Posterior vena cava (tissue), 2 donors: ENCODE data around the gene NEGR1. TPM values are rescaled to one million over a fixed set of nuclear protein-coding genes. Genes with fewer than 3 reads are reported as not detected.

ENCODE experiments used
- DNase-seq: peaks from one replicate; pipeline ENCODE4 v3.0.0-alpha.2; 2020; ENCODE audit warnings: low spot score
- intact Hi-C, 2 donors: fragments of 100-400 bp; cut with DNase I; formaldehyde crosslinking; loops; one replicate each; pipeline versions ENCODE4 v1.14.1 to v1.14.2; 2022 to 2023
- total RNA-seq, 2 donors: library from RNA; stranded (reverse); fragmentation: NEBNext Ultra II Directional; extraction: Animal tissue kit (Norgen Biotek cat#: 25700); gene quantifications; one replicate each; pipeline ENCODE4 v1.2.1, GENCODE V29; 2021
- donor health status: DM: yes; HTN: yes; CAD: no.
- donor health status: DM: yes; HTN: yes; CAD: no.

NEGR1 gene
- total RNA-seq, 2 donors from 2014 or later, result 25.7 to 27.9 TPM

DNA sequence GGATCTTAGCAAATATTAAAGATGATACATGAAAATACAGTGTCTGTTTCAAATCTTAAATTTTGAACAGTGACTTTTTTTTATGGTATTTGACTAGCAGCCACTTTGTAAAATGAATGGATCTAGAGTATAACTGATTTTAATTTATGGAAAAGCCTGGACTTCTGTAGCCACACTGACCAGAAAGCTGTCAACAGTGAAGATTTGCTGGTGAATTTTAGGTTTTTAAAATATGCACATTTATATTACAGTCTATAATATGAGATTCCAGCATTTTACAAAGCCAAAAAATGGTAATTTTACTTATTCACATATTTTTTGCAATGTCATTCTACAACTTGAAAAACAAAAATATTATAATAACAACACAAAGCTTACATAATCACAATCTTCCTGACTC is 131.8 kb downstream of the NEGR1 start:
- no peak for DNase-seq
- intact Hi-C loops, result no loop called here

DNA sequence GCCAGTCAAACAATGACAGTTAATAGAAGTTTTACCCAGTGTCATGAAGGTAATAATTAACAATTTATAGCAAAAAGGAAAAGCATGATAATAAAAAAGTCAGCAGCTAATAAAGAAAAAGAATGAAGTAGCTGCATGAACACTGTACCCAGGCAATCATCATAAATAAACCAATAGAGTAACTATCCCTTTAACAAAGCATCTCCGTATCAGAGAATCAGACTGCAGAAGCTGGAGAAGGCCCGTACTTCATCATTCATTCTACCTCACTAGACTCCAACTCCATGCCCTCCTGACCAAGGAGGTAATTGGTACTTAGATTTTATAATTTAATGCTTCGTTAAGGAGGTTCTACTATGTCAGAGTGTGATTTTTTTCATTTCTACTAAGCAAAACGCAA is 140.5 kb downstream of the NEGR1 start:
- intact Hi-C loops, result no loop called here
- no peak for DNase-seq

DNA sequence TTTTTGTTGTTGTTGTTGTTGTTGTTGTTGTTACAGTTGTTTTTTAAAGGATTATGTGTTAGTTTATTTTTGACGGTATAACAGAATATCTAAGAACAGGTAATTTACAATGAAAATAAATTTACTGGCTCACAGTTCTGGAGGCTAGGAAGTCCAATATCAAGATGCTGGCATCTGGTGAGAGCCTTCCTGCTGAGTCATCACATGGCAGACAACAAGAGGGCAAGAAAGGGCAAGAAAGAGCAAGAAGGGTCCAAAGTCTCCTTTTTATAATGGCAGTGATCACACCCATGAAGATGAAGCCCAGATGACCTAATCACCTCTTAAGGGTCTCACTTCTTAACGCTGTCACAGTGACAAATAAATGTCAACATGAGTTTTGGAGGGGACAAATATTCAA is 142.1 kb downstream of the NEGR1 start:
- no peak for DNase-seq
- intact Hi-C loops, result no loop called here

DNA sequence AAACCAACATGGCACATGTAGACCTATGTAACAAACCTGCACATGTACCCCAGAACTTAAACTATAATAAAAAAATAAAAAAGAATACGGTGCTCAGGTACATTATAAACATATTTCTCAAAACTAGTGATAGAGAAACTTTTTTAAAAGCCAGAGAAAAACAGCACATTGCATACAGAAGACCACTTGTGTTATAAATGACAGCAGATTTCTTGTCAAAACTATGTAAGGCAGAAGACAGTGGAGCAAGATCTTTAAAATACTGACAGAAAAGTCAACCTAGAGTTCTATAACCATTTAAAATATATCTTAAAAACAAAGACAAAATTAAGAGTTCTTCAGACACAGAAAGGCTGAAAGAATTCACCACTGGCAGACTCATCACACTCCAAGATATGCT is 144.7 kb downstream of the NEGR1 start:
- intact Hi-C loops, result no loop called here
- DNase-seq, result no peak

DNA sequence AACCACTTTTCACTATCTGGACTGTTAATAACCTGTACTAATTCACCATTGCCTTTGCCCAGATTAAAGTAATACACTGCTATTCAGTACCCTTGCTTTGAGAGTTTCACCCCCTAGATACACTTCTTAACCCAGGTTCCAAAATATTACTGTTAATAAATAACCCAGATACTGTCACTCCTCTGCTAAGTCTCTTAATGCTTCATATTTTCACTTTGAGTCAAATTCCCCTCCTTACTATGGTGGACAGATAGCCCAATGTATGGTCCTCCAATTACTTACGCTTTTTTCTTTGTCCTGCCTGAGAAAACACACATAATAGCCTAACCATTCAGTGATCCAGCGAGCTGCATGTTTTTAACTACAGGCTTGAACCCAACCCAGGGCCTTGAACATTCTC is 152.5 kb downstream of the NEGR1 start:
- intact Hi-C loops, result no loop called here
- DNase-seq, result no peak

DNA sequence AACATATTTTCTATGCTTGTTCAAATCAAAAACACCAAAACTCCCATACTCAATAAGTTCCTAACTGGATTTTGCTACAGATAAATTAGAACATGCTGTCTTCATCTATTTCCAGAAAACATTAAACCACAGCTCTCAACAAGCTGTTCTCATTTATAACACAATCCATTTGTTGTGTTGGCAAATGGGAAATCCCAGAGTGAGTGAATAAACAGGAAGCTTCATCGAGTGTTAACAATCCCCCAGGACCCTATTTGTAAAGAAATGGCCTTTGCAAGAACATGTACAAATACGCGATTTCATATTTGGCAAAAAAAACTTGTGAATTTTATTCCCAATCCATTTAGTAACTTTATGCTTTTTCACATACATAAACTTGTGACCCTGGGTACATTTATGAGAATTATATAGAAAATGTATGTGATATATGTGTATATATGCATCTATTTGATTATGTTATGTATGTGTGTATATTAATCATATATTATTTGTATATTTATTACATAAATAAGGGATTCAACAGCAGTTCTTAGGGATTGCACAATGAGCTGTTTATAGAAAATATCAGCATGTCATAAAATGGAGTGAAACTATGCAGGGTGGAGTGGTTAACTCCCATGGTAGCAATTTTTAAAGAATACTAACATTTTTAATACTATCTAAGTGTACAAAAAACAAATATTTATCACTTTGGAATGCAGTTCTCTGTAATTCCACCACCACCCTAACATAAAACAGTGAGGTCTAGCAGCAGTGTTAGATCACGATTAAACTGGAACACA is 160.0 kb downstream of the NEGR1 start:
- intact Hi-C loops, result no loop called here
- no peak for DNase-seq

DNA sequence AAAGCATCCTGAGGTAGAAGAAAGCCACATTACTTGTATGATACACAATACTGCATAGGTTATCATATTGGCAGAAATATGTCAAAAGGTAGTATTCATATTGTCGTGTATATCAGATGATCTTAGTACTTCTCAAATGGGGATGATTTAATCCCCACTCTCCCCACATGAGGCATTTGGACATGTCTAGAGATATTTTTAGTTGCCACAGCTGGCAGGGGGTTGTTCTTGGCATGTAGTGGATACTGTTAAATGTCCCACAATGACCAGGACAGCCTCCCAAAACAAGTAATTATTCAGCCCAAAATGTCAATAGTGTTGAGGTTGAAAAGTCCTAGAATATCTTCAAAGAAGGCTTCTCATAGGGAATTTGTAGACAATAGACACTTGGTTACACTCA is 162.8 kb downstream of the NEGR1 start:
- DNase-seq, result no peak
- intact Hi-C loops, result no loop called here

DNA sequence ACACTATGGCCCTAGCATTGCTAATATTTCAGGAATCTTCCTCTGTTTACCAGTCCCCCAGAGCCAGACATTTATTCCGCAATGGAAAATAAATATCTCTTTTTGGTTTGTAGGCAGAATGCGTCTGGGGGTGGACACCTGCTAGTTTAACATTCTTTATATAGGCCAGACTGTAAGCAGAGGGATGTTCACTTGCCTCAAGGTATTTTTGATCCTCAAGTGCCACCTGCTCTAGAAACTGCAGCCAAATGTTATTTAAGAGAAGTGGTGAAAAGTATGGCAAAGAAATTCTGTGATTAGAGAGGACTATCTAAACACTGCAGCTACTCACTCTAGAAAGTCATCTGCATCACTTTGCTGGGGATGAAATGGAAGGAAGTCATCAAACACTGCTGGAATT is 164.7 kb downstream of the NEGR1 start:
- DNase-seq, result no peak

DNA sequence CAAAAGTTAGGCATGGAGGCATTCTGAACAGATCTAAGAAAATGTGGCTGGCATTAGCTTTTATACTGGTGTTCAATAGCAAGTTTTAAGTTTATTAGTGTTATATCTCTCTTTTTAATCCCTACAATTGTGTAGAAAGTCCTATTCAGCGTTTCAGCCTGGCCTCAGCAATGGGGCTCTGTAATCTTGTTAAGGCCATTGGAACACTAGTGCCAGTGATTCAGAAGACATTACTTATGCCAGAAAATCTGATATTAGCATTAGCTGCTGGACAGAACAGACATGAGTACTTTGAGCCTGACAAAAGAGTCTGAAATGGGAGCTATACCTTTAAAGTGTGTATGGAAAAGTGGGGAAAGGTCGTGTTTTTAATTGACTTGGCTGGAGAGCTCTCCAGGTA is 167.0 kb downstream of the NEGR1 start:
- intact Hi-C loops, result no loop called here
- no peak for DNase-seq

More for the DNA sequence above, 164.7 kb downstream of the NEGR1 start:
- intact Hi-C loops, result no loop called here

DNA sequence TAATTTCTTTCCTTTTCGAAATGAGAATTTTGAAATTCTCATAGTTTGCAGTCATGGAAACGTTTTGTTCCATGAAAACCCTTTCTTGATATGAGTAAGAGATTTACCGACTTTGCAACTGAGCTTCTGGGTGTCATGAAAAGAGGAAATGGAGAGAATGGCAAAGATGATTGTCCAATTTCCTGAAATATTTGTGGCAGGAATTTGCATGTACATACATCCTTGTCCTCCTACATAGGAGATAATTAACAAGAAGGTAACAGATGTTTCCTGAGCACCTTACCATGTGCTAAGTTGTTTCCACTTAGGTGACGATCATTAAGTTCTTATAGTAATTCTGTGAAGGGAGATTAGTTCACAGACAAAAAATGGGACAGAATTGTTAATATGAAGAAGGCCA is 170.7 kb downstream of the NEGR1 start:
- intact Hi-C loops, result no loop called here
- DNase-seq, result no peak

DNA sequence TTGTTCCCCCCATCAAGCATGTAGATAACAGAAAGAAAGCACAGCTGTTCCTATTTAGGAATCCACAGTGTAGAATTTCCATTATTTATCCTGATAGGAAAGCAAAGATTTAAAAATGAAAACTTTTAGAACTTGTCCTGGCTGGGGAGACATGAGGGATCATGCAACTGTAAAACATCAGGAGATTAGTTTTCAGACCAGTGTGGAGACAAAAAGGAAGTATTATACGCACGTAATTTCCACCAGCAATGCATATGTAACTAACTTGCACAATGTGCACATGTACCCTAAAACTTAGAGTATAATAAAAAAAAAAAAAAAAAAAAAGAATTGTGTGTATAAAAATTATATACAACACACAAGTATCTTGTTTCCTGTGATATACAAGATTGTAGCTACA is 172.4 kb downstream of the NEGR1 start:
- intact Hi-C loops, result no loop called here
- DNase-seq, result no peak

DNA sequence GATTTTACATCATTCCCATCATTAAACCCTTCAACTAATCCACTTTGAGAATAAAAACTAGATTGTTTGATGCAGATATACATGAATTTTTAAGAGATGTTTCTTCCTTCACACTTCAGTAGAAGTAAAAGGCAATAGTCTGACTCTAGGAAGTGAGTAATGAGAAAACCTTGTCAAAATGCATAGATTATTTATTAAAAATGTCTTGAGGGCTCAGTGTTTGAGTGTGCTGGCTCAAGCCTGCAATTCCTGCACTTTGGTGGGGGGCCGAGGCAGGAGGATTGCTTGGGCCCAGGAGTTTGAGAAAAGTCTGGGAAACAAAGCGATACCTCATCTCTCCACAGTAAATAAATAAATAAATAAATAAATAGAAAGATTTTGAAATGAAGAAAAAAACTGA is 177.1 kb downstream of the NEGR1 start:
- intact Hi-C loops, result no loop called here
- DNase-seq, result no peak

DNA sequence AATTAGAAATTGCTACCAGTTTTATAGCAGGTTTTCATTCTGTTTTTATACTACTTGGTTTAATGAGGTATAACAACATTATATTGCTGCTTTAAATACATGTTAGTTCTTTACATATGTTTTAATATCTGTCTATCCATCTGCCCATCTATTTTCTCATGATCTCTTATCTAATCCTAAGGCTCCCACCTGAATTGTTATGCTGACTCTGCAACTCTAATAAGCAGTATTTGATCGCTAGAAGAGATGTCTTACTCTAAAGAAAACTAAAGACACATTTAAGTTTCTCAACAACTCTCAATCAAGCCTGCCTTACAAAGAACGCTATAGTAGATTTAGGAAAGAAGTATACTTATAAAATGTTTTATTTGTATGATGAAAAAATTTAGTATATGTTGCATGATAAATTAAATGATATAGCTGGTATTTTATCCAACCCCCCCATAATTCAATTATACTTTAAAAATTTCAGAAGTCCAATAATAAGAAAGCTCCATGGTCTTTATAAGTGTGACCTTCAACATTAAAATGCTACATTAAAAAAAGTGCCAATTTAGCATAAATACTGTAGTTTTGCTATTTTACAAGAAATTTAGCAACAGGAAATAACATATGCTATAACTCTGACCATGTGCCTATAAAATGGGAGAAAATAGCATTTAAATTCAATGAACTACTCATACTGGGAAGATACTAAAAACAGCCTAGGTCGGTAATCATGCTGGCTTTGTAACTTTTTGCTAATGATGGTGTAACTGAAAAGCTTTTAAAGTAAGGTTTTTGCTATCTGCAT is 180.3 kb downstream of the NEGR1 start:
- intact Hi-C loops, result no loop called here

DNA sequence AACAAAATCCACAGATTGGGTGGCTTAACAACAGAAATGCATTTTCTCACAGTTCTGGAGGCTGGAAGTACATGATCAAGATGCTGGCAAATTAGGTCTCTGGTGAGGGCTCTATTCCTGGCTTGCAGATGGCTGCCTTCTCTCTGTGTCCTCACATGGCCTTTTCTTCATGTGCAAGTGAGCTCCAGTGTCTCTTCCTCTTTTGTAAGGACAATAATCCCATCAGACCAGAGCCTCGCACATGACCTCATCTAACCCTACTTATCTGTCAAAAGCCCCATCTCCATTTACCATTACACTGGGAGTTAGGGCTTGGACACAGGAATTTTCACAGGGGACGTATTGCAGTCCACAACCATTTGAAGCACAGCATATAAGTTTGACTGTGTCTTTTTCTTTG is 181.6 kb downstream of the NEGR1 start:
- DNase-seq, result no peak
- intact Hi-C loops, result no loop called here

More for the DNA sequence above, 180.3 kb downstream of the NEGR1 start:
- no peak for DNase-seq

DNA sequence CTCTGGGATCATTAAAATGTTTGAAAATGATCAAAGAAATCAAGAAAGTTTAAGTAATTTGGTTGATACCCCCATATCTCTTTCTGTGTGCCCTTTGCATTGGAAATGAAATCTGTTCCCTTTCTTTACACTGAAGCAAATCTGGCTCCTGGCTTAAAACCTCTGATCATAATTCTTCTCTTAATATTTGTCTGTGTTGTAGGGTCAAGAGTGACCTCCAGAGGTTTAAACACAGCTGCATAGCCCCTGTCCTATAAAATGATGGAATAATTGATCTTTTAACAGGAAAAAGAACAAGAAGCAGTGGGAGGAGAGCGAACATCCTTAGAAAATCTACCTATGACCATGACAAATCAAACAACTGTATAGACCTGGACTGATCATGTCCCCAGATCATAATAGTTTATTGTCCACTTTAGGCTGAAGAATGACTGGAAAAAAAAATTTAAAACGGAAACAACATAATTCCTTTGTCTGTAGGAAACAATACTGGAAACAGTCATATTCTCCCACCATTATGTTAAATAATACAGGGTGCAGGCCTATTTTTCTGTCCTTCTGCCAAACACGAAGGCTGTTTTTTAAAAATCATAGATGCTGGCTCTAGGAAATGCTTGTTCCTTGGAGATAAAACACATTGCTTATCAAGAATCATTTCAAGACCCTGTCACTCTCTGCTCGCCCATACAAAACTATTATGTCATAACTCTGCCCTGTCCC is 184.3 kb downstream of the NEGR1 start:
- DNase-seq, result no peak
- intact Hi-C loops, result no loop called here

DNA sequence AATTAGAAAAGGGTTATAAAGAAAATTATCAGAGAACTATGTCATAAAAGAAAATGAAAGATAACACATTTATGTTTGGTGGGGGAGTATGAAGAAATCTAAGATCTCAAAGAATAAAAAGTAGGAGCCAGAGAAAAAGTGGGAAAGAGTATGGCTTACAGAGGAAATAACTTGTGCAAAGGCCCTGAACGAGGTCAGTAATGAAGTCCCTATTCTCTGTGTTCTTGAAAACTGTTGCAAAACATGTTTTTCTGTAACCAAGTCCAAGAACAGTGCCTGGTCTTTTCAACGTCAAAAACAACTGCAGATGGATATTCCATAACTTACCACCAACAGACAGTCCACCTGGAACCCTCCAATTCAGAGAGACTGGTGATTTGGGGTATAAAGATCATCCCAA is 188.1 kb downstream of the NEGR1 start:
- DNase-seq, result no peak
- intact Hi-C loops, result no loop called here

DNA sequence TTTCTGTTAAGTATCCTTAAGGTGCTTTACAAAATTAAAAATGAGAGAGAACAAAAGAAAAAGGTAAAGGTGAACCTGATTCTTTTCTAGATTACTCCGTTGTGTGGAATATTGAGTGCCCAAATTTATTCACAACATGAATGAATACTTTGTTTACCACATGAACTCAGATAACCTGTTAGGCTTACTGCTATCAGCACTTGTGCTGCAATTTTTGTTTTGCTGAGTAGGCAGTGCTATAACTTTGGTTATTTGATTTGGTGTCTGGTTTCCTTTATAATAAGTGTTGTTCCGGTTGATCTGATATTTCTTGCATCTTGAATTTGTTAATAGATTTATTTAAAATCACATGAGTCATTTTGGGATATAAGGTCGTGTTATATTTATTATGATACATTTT is 195.9 kb downstream of the NEGR1 start:
- DNase-seq, result no peak
- intact Hi-C loops, result no loop called here

DNA sequence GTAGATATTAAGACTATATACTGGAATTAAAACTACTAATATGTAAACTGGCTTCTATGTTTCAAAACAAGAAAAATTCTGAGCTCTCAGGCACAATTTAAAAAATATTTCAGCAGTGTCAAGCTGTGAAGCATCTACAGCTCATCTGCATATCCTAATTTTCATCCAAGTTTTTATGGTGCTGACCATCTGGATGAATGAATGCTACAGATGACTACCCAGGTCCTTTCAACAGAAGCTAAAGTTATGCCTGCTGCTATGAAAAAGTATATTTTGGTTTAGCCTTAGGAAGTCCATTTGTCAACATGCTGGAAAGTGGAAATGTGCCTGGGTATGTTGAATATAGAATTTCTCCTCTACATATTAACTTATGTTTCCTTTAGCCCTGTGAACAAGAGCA is 206.9 kb downstream of the NEGR1 start:
- intact Hi-C loops, result no loop called here
- DNase-seq, result no peak

DNA sequence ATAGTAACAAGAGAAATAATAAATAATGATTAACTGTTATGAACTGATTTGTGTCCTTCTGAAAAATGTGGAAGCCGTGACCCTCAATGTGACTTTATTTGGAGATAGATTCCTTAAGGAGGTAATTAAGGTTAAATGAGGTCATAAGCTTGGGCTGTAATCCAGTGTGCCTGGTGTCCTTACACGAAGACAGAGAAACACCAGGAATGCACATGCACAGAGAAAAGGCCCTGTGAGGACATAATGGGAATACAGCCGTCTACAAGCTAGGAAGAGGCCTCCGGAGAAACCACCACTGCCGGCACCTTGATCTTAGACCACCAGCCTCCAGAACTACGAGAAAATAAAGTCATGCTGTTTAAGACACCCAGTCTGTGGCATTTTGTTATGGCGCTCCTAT is 215.9 kb downstream of the NEGR1 start:
- intact Hi-C loops, result no loop called here
- no peak for DNase-seq
